ENCODE data around the gene KHNYN.

KHNYN gene

DNA sequence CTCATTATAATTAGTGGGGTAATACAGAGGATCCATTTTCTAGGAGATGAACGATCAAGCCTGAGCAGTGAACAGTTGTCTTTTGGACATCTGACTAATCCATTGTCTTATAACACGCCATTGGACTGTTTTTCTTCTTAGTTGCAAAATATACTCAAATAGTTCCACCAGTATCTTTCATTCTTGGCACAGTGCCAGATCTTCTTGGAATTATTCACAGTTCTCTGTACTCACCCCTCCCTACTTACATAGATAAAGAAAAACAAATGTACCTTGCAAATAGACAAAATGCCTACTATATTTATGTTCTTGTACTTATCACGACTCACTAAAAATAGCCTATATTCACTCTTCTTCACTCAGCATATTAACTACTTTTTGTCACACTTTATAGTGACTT lies 4.0 kb upstream of the KHNYN start:
- DNase-seq = no peak

GRCh38 chr14:24426150-24426911 lies 3.4 kb upstream of the KHNYN start:
- no peak for DNase-seq

GRCh38 chr14:24426912-24427536 lies 2.7 kb upstream of the KHNYN start:
- no peak for DNase-seq

DNA sequence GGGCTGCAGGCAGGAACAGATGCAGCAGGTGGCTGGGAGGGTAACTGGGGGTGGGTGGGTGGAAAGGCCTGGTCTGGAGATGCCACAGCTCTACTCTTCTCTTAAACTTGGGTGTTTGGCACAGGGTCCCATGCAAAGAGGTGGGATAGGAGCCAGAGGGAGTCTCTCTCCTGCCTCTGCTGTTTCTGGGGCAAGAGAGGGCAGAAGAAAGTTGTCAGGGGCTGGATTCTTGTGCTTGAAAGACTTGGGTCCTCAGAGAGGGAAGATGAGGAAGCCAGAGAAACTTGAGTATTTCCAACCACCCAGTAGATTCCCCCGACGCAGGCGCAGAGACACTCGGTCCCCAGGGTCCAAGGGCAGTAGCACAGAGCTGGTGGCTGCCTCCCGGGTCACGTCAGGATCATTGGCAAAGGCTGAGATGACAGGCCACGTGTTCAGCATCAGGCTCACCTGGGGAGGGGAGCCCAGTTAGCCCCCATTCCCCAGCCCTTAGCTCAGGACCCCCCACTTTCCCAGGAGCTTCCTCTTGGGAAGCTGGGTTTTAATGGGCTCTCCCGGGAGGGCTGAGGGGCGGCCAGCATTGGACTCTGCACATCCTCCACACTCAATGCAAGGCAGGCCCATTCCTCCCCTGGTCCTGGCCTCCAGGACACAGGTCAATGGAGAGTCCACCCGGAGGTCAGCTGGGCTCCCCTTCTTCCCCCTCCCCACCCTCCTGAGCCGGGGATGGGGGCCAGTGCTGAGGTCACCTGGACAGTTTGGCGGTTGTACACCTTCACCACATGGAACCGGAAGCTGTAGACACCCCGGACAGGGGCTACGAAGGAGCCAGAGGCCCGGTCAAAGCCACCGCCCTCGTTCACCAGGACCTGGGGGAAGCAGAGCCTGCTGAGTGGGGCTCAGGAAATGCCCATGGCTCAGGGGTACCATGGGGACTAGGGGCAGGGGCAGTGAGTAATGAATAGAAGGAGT lies 1.9 kb upstream of the KHNYN start:
- DNase-seq = no peak

GRCh38 chr14:24428628-24429394 lies 943 bp upstream of the KHNYN start:
- DNase-seq = no peak

DNA sequence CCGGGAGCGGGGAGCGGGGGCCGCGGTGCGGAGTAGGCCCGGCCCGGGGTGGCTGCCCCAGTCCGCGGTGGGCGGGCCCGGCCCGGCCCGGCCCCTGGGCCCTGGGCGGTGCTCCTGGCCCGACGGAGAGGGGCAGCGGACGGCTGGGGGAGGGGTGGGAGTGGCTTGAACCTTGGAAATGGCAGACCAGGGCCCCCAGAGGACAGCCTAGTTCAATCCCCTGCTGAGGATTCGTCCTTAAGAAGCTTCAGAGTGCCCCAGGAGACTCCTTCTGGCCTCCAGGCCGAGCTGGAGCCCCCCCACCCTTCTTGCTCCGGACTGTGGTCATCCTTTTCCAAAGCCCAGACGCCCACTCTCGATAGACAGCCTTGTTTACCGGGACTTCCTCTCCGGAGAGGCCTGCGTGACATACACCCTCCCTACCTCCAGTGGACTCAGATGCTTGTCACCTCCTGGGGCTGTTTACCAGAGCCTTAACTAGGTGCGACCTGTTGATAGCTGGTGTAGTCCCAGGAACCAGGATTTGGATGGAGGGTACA lies 458 bp downstream of the KHNYN start:
- peak; percentile 61 for DNase-seq

- peak; percentile 72 for DNase-seq
These were observed 1.2 kb downstream of the KHNYN start for GRCh38 chr14:24430682-24431568.

DNA sequence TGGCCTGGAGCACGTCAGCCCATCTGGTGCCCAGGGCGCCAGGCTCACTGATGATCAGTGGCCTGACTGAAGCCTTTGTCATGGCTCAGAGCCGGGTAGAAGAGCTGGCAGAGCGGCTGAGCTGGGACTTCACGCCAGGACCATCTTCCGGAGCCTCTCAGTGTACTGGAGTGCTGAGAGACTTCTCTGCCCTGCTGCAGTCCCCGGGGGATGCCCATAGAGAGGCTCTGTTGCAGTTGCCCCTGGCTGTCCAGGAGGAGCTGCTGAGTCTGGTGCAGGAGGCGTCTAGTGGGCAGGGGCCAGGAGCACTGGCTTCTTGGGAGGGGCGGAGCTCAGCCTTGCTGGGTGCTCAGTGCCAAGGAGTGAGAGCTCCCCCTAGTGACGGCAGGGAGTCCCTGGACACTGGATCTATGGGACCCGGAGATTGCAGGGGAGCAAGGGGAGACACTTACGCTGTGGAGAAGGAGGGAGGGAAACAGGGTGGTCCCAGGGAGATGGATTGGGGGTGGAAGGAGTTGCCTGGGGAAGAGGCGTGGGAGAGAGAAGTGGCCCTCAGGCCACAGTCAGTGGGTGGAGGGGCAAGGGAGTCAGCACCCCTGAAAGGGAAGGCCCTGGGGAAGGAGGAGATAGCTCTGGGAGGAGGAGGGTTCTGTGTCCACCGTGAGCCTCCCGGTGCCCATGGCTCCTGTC lies 2.0 kb downstream of the KHNYN start:
- DNase-seq = peak; percentile 88

- DNase-seq = no peak
These were observed 2.7 kb downstream of the KHNYN start for GRCh38 chr14:24432259-24433131.

DNA sequence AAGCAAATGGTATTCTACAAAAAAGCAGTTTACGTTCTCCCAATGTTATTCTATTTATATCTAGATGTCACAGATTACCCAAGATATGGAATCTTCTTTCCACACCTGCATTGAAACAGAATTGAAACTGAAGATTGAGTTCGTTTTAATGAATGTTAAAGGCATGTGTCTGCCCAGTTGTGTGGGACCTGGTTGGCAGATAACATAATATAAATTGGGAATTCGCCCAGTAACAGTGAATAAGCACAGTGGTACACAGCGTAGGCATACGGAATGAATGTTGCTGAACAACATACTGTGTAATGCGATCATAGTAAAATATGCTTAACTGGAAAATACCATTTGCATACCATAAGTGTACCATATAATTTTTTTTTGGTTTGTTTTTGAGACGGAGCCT lies 4.3 kb downstream of the KHNYN start:
- DNase-seq = no peak

- DNase-seq = no peak
These were observed 4.9 kb downstream of the KHNYN start for GRCh38 chr14:24434676-24435075.

DNA sequence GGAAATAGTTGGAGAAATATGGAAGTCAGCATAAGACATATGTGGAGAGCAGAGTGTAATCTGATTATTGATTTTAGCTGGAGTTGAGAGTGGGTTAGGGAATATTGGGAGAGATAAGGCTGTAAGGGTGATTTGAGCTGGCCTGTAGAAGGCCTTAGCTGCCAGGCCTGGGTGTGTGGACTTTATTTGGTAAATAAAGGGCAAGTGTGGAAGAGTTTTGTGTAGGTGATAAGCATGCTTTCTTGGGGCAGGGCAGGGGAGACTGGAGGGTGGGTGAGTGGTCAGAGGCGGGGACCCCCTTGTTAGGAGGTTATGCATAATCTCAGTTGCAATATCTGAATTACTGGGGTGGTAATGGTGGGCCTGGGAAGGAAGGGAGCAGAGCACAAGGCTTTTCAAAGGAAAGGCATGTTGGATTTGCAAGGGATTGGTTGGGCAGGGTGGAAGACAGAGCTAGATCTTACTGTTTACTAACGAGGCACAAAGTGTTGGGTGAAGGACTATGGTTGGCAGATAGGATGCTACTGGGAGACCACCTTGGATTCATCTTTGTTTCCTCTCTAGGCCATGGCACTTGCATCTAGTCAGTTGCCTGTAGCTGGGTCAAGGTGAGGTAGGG lies 5.5 kb downstream of the KHNYN start:
- DNase-seq = no peak

GRCh38 chr14:24435998-24436354 lies 6.2 kb downstream of the KHNYN start:
- DNase-seq = no peak

GRCh38 chr14:24436355-24437019 lies 6.7 kb downstream of the KHNYN start:
- DNase-seq = peak; percentile 15

- DNase-seq = no peak
These were observed 7.4 kb downstream of the KHNYN start for GRCh38 chr14:24437020-24437735.

- DNase-seq = no peak
These were observed 7.9 kb downstream of the KHNYN start for GRCh38 chr14:24437736-24438067.

DNA sequence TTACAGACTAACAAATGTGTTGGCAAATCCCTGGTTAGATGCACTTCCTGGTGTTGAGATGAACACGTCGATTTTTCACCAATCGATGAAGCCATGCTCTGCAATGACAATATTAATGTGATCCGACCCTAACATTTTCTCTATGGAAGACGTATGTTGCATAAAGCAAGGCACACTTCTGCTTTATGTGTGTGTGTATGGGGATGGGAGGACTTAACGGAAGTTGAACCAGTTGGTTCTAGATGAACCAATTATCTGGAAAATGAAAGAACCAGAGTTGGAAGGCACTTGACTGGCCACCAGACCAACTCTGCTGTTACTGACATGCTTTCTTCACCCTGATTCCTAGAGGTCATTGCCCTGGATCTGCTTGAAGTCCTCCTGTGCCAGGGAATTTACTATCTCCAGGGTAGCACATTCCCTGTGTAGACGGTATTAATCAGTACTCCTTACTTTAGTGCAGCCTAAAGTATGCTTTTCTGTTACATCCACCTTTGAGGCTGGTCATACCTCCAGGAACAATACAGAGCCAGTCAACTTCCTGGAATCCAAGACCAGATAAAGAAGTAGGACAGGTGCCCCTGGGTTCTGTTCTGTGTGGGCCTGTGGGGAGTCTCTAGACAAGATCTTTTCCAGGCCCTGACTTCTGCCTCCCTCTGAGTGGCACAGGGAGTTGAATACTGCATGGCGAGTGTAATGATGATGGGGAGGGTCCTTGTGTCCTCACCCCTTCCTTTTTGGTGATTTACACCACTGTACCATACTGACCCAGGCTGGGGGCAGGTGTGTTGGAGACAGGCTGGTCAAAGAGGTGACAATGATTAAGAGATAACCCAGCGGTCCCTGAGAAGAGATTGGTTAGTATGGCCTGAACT lies 8.7 kb downstream of the KHNYN start:
- DNase-seq = no peak

All from stimulated activated naive CD4-positive, alpha-beta T cell treated with Interleukin-2 at 50 U/mL for 16 hours (primary cell).